H4 (cell line): ENCODE data around the gene CLIP1. TPM values are rescaled to one million over a fixed set of nuclear protein-coding genes. Genes with fewer than 3 reads are reported as not detected.
"Not testable (repeated sequence)": the region's sequence is repeated elsewhere in the genome, so short reads cannot be mapped to it uniquely, and the experiment has no call there.

Experiments
- DNase-seq: peaks from one replicate; pipeline ENCODE4 v3.0.0-alpha.2; 2015; ENCODE audit warnings: low spot score
- total RNA-seq: library from RNA; depleted of rRNA; stranded (reverse); fragments of >200 nt; shearing (Covaris generic); gene quantifications from 2 replicates; pipeline ENCODE4 v1.2.3, GENCODE V29; 2014

Gene CLIP1
- total RNA-seq, 1 experiment from 2014 or later: 22.4 TPM

DNA sequence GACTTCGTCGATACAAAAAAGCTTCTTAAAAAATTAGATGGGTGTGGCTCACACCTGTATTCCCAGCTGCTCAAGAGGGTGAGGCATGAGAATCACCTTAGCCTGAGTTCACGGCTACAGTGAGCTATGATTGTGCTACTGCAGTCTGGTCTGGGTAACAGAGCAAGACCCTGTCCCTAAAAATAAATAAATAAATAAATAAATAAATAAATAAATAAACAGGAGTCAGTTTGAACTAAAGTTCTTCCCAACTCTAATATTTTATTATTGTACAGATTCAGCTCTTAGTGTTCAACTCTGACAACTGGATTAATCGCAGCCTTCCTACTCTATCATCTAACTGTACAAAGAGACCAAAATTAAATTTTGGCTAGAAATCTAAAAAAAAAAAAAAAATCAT lies 12.7 kb upstream of the CLIP1 start:
- DNase-seq: no peak

DNA sequence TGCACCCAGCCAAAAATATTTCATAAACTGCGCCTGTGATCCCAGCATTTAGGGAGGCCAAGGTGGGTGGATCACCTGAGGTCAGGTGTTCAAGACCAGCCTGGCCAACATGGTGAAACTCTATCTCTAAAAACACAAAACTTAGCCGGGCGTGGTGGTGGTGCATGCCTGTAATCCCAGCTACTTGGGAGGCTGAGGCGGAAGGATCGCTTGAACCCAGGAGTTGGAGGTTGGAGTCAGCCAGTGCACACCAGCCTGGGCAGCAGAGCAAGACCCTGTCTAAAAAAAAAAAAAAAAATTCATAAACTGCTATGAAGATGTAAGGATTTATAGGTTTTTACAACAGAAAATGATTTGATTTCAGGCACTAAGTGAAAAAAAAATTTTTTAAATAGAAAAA lies 6.6 kb upstream of the CLIP1 start:
- not testable (repeated sequence) for DNase-seq

DNA sequence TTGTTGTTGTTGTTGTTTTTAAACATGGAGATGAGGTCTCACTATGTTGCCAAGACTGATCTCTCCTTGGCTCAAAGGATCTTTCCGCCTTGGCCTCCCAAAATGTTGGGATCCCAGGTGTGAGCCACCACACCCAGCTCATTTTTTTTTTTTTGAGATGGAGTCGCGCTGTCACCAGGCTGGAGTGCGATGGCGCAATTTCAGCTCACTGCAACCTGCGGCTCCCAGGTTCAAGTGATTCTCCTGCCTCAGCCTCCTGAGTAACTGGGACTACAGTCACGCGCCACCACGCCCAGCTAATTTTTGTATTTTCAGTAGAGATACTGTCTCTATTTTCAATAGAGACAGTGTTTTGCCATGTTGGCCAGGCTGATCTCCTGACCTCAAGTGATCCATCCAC lies 4.9 kb upstream of the CLIP1 start:
- no peak for DNase-seq

DNA sequence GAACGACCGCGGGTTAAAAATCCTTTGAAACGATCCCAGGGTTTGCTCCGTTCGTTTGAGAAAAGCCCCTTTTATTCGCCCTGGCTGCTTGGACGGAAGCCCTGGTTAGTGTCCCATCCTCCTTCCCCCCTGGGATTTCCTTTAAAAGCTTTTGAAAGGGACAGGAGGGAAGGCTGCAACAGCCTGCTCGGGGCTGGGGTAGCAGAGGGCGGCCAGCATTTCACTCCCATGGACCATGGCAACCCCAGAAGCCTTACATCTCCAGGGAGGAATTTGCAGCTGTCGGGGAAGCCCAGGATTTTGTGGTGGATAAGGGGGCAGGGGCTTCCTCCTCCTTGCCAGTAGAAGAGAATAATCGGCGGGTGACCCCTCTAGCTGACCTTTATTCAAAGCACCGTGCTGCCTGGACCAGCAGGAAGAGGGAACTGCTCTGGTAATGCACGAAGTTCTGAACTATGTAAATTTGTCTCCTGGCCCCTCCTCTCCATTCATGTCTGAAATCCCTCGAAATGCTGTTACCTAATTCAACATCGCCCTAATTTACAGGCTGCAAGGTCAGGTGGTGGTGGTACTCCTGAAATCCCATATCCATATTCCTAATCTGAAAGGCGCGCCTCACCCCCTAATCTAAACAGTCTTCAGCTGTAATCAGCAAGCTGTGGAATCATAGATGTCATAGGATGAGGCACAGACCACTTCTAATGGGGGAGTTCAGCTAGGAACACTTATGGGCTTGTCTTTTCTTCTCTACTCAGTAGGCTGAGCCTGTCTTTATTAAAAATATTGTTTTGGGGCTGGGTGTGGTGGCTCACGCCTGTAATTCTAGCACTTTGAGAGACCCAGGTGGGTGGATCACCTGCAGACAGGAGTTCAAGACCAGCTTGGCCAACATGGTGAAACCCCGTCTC lies 1.0 kb upstream of the CLIP1 start:
- DNase-seq: no peak

DNA sequence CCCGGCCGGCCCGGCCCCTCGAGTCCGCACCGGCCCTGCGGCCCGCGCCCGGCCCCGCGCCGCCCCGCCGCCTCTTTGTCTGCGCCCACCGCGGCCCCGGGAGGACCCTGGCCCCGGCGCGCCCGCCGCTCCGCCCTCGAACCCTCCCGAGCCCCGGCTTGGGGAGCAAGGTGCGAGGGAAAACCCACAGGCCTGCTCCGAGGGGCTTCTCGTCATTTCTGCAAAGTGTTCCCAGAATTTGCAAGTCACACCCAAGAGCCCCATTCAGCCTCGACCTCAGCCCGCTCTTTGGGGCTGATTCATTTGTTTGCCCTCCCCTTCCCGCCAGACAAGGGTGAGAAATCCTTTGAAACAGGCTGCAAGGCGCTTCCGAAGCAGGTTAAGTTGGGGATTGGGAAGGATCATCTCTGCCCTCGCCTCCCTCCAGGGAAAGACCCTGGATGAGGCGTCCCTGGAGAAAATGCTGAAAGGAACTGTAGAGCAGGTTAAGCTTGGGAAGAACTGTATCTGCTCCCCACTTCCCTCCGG lies 325 bp upstream of the CLIP1 start:
- no peak for DNase-seq

DNA sequence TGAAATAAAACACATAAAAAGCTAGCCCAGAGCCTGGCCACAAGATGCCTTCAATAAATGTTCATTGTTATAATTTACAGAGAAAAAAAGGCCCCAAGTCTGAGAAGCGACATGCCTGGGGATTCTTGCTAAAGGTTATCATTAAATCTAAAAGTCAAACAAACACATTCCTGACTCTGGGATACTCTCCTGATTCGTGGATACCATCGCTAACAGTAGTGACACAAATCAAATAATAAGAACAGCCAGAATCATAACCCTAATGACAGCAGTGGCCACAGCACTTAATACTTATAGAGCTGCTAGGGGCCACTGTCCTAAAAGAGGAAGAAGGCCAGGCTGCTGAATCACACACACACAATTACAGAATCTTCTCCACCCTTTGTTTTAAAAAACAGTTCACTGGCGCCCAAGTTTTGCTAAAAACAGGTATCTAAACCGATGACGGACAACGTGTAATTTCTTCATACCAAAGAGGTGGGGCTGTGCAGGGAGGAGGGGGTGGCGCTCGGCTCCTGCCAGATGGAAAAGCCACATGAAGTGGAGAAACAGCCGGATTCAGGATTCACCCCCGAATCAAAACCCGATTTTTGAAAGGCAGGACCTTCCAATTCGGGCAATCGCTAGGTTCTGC lies 1.2 kb downstream of the CLIP1 start:
- no peak for DNase-seq

DNA sequence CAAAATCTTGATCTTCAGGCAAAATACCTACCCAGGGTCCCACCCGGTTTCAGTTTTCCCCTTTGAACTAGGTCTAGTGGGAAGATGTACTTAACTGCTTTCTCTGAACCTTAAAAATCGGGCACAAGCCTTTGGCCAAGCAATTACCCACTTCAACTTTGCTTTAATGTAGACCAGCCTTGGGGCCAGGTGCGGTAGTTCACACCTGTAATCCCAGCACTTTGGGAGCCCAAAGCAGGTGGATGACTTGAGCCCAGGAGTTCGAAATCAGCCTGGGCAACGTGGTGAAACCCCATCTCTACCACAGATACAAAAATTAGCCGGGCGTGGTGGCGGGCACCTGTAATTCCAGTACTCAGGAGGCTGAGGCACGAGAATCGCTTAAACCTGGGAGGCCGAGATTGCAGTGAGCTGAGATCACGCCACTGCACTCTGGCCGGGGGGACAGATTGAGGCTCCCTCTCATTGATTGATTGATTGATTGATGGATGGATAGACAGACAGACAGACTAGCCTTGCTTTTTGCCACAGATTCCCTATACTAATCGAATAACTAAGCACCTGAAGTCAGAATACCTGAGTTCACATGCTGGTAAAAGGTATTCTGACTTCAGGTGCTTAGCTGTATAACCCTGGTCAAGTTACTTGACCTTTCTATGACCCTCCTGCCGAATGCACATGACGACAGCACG lies 1.9 kb downstream of the CLIP1 start:
- no peak for DNase-seq

DNA sequence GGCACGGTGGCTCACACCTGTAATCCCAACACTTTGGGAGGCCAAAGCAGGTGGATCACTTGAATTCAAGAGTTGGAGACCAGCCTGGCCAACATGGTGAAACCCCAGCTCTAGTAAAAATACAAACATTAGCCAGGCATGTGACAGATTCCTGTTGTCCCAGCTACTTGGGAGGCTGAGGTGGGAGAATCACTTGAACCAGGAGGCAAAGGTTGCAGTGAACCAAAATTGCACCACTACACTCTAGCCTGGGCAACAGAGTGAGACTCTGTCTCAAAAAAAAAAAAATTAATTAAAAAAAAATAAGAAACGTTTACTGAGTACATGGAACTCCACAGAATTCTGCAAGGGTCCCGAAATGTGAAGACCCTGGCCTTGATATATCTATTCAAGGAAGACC lies 3.4 kb downstream of the CLIP1 start:
- DNase-seq: not testable (repeated sequence)

DNA sequence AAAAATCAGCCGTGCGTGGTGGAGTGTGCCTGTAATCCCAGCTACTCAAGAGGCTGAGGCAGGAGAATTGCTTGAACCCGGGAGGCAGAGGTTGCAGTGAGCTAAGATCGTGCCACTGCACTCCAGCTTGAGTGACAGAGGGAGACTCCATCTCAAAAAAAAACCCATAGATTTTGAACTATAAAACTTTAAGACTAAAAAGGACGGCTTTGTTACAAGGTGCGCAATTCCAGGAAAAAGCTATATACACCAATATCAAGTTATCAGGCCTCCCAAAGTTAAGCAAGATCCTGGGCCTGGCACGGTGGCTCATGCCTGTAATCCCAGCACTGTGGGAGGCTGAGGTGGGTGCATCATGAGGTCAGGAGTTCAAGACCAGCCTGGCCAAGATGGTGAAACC lies 6.8 kb downstream of the CLIP1 start:
- DNase-seq: not testable (repeated sequence)

DNA sequence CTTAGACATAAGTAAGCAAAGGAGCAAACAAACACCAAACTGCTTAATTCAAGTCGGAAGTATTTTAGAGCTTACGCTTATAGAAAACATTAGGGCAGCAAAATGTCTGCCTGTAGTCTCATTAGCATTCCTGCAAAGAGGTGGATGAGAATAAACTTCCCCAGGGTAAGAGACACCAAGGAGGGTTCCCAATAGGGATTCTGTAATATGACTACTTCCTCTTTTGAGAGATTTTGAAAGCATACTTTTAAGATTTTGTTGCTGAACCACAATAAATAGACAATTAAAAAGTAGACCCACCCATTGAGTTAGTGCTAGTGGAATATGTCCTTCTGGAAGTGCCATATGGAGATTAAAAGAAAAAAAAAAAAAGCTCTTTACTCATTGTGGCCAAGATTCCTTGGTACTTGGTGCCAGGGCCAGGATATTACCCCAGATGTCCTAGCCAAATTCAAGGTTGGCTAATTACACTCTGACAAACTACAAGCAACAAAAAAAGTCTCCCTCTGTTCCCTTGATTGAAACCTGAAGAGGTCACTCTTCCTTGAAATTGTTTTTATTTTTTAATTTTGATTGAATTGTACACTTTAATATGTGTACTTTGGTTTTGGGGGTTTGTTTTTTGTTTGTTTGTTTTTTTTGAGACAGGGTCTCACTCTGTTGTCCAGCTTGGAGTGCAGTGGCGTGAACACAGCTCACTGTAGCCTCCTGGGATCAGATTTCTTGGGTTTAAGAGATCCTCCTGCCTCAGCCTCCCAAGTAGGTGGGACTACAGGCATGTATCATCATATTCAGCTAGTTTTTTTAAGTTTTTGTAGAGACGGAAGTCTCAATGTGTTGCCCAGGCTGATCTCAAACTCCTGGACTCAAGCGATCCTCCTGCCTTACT lies 8.7 kb downstream of the CLIP1 start:
- no peak for DNase-seq

DNA sequence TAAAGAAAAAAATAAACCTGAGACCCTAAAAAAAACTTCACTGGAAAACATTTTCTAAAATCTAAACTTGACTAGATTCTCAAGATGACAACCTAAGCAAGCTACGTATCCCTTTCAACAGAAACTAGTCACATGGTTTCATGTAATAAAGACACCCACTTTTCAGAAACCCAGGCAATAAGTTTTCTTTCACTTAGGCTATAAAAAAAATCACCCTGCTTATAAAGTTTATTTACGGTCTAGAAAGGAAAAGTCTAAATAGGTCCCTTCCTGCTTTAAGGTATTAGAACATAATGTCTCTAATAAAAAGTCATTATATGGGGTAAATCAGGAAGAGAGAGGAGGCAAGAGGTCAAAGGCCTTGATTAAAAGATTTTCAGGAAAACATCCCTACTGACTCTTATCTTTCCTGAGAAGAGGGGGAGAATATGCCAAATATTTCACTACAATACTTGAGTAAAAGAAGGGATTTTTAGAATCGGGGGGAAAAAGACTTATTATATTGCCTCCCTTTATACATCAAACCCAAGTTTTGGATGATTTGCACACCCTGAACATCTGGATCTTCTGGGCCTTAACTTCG lies 9.5 kb downstream of the CLIP1 start:
- DNase-seq: no peak

DNA sequence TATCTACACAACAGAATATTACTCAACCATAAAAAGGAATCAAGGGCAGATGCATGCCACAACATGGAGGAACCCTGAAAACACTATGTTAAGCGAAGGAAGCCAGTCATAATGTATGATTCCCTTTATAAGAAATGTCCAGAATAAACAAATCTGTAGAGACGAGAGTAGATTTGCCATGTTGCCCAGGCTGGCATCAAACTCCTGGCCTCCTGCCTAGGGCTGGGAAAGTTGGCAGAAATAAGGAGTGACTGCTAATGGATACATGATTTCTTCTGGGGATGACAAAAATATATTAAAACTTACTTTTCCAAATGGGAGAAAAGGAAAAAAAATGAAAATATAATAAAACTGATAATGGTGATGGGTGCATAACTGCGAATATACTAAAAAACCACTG lies 10.9 kb downstream of the CLIP1 start:
- no peak for DNase-seq

DNA sequence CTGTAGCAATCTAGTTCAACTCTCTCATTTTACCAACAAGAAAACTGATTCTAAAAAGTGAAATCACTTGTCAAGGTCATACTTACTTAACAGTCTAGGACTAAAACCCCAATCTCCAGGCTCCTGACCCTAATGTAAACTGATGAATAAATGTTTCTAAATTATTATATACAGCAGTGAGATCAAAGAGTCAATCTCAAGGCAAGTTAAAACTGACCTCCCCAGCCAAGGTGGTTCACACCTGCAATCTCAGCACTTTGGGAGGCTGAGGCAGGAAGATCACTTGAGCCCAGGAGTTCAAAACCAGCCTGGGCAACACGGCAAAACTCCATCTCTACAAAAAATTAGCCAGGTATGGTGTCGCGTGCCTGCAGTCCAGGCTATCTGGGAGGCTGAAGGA lies 15.3 kb downstream of the CLIP1 start:
- no peak for DNase-seq

DNA sequence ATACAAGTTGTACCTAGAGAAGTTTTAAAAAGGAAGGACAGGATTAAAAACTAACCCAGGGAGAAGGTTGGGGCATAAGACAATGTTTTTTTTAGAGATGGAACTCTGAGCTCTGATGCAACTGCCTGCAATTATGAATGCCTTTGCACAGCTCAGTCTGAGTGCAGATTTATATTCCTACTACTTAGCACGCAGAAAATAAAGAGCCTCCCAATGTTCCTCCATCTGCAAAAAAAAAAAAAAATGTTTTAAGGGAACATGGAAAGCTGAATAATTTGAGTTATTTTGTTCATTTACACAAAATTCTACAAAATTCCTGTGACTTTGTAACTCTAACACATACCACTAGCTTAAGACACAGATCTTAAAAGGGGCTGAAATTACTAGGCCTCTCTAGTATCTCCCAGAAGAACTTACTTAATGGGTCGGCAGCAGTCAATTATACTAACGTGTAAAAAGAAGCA lies 15.7 kb downstream of the CLIP1 start:
- no peak for DNase-seq

DNA sequence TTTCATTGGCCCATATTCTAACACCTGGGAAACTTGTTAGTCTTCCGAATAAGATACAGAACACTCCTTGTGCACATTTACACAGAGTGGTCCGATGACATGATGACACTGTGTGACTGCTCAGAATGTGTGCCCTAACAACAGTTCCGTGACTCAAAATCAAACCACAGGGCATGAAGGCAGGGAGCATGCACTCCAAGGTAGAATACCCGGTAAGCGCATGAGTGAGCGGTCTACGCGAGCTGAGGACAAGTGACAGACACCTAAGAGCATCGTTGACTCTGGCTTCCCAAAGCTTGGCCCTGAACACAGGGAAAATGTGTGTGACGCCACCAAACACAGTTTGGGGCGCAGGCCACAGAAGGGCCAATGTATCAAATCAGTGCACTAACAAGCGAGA lies 18.6 kb downstream of the CLIP1 start:
- no peak for DNase-seq

DNA sequence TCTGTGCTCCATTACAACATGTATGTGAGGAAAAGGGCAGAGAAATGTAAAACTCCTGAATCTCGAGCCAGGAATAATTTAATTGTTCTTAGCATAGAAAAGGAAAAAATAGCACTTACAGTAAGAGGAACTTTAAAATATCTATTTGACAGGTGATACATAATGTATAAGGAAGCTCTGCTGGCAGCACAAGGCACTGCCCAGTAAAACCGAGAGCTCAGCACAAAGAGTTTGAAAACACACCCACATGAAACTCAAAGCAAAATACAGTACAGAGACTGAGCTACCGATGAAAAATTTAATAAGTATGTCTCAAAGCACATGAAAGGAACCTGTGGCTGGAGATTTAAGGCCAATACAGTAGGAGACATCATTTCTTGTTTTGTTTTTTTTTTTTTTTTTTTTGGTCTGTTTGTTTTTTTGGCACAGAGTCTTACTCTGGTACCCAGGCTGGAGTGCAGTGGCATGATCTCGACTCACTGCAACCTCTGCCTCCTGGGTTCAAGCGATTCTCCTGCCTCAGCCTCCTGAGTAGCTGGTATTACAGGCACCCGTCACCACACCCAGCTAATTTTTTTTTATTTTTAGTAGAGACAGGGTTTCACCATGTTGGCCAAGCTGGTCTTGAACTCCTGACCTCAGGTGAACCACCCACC lies 19.2 kb downstream of the CLIP1 start:
- no peak for DNase-seq

DNA sequence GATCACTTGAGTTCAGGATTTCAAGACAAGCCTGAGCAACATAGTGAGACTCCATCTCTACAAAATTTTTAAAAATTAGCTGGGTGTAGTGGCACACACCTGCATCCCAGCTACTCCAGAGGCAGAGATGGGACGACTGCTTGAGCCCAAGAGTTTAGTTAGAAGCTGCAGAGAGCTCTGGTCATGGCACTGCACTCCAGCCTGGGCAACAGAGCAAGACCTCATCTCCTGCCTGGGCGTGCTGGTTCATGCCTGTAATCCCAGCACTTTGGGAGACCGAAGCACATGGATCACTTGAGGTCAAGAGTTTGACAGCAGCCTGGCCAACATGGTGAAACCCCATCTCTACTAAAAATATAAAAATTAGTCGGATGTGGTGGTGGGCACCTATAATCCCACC lies 20.2 kb downstream of the CLIP1 start:
- DNase-seq: no peak

DNA sequence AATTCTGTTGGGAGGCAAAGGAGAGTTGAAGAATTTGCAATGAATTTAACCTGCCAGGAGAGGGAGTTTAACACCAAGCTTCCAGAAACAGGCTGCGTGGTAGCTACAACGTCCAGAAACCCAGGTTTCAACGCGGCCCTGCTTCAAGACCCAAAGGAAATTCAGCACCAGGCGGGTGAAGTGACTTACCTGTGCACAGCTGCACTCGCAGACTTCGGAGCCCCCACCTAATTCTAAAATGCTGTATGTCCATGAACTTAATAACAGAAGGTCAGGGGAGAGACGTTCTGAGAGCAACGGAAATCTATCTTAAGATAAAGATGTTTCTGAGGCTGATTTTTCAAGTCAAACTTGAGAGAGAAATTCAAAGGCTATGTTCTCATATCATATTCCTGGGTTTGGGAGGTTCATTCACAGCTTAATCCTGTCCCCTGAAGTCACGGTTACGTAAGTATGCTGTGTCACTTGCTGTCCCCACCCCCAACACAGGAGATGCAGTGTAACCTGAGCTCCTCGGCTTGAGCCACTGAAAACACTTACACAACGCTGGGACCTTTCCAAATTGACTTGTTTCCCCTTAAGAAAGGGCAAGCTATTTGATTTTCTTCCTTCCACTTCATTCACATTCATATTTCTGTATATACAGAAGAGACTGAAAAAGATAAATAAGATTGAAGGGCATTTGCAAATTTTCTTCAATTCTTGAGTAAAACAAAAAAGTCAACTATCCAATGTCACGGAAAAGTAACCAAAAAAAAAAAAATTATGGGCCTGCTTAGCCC lies 22.7 kb downstream of the CLIP1 start:
- DNase-seq: peak; percentile 97

DNA sequence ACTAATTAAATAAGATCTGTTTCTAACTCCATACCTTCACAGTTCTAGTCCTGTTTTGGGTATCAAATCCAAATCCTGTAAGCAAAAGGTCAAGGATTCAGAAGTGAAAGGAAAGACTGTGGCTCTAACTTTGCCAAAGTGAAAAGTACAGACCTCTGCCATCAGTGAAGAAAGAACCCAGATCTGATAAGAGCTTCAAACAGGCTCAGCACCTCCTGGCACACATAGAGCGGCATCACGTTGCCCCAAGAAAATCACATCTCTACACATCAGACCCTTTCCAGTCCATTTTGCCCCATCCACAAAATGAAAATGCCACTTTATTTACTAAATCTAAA lies 23.2 kb downstream of the CLIP1 start:
- no peak for DNase-seq

DNA sequence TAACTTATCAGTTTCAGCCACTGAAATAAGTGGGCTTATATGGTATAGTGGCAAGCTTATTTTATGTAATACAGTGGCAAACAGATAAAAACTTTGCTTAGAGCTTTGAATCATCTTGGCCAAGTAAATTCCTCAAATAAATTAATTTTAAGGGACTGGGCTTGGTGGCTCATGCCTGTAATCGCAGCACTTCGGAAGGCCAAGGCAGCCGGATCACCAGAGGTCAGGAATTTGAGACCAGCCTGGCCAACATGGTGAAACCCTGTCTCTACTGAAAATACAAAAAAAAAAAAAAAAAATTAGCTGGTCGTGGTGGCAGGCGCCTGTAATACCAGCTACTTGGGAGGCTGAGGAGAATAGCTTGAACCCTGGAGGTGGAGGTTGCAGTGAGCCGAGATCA lies 24.5 kb downstream of the CLIP1 start:
- not testable (repeated sequence) for DNase-seq
